Fibroblast of lung (primary cell): ENCODE results near the gene TBL1XR1. TPM values are rescaled to one million over a fixed set of nuclear protein-coding genes. Genes with fewer than 3 reads are reported as not detected.

Experiments used
- DNase-seq, 2 donors: peaks; one replicate each; pipeline versions ENCODE4 v3.0.0 to v3.0.0-alpha.2; 2010; ENCODE audit warnings: low read depth in 2 of 2
- H2AFZ ChIP-seq: 2 replicates; pipeline ENCODE4 v1.5.1; 2012; ENCODE audit warnings: low read length, control low read depth, inconsistent platforms
- H3K27ac ChIP-seq: 2 replicates; pipeline ENCODE4 v1.5.1; 2011; ENCODE audit warnings: low read length, control low read depth; ENCODE audit not compliant: insufficient read depth
- H3K27me3 ChIP-seq: 2 replicates; pipeline ENCODE4 v1.5.1; 2011; ENCODE audit warnings: mild to moderate bottlenecking, low read length; ENCODE audit not compliant: control insufficient read depth, insufficient read depth
- H3K36me3 ChIP-seq: 2 replicates; pipeline ENCODE4 v1.5.1; 2011; ENCODE audit warnings: low read length; ENCODE audit not compliant: control insufficient read depth, insufficient read depth
- H3K4me1 ChIP-seq: 2 replicates; pipeline ENCODE4 v1.5.1; 2011; ENCODE audit warnings: low read length; ENCODE audit not compliant: control insufficient read depth, insufficient read depth; ENCODE audit errors: extremely low read depth
- H3K4me2 ChIP-seq: 2 replicates; pipeline ENCODE4 v1.5.1; 2011; ENCODE audit warnings: low read length, control low read depth; ENCODE audit not compliant: insufficient read depth; ENCODE audit errors: extremely low read depth
- H3K4me3 ChIP-seq, 4 experiments: fragments of 200-600 bp in 1 of 4; sonication (generic) in 1 of 4; replicated peaks in 1 of 4; 2 replicates each; pipeline ENCODE4 v1.5.1; 2011 to 2016; ENCODE audit warnings: low read length in 4 of 4, low read depth in 3 of 4, mild to moderate bottlenecking in 3 of 4, control low read depth in 2 of 4, inconsistent platforms in 1 of 4, mixed read lengths in 1 of 4; ENCODE audit not compliant: insufficient read depth in 1 of 4; ENCODE audit errors: control extremely low read depth in 1 of 4
- H3K79me2 ChIP-seq: 2 replicates; pipeline ENCODE4 v1.5.1; 2012; ENCODE audit warnings: mild to moderate bottlenecking, low read length, inconsistent platforms; ENCODE audit not compliant: control insufficient read depth, insufficient read depth
- H3K9ac ChIP-seq: 2 replicates; pipeline ENCODE4 v1.5.1; 2011; ENCODE audit warnings: mild to moderate bottlenecking, low read length, control low read depth; ENCODE audit not compliant: insufficient read depth
- H3K9me3 ChIP-seq: 2 replicates; pipeline ENCODE4 v1.5.1; 2012; ENCODE audit warnings: low read depth, low read length; ENCODE audit not compliant: control insufficient read depth, insufficient read depth
- H4K20me1 ChIP-seq: 2 replicates; pipeline ENCODE4 v1.5.1; 2011; ENCODE audit warnings: low read length; ENCODE audit not compliant: control insufficient read depth, insufficient read depth; ENCODE audit errors: extremely low read depth
- CTCF ChIP-seq, 2 donors: IDR thresholded peaks in 1 of 2; conservative IDR thresholded peaks in 1 of 2; 1 replicate in 1 of 2; 2 replicates in 1 of 2; pipeline ENCODE4 v1.5.1; 2011 to 2012; ENCODE audit warnings: low read length in 2 of 2, control low read depth in 1 of 2, inconsistent platforms in 1 of 2, low read depth in 1 of 2, mild to moderate bottlenecking in 1 of 2
- EZH2 ChIP-seq: IDR thresholded peaks from 2 replicates; pipeline ENCODE4 v1.5.1; 2012; ENCODE audit warnings: low read length, control low read depth, mild to moderate bottlenecking; ENCODE audit errors: missing control alignments
- polyA plus RNA-seq, 2 donors: library from polyadenylated mRNA; depleted of rRNA in 1 of 2; stranded (reverse) in 1 of 2; unstranded in 1 of 2; fragments of >200 nt; gene quantifications; 2 replicates each; pipeline ENCODE4 v1.2.1, GENCODE V29; 2011 to 2012; ENCODE audit warnings: missing spikeins in 1 of 2
- total RNA-seq: library from RNA; depleted of rRNA; stranded (reverse); fragments of >200 nt; gene quantifications from 2 replicates; pipeline ENCODE4 v1.2.1, GENCODE V29; 2014

The TBL1XR1 gene
- total and polyA plus RNA-seq, 2 donors (not counting 1 experiment from before 2014, with no cell fraction given): 115 to 369 TPM

- no peak overlapping the region for H3K4me2 ChIP-seq
Observed at GRCh38 chr3:177109688-177110330, 87.5 kb downstream of the TBL1XR1 start.

GRCh38 chr3:177108648-177109047 is 88.6 kb downstream of the TBL1XR1 start:
- DNase-seq: no peak
- H4K20me1 ChIP-seq: peaks cover 1% of the 10 kb centered on the region
- H3K27me3 ChIP-seq: no peaks in the 10 kb centered on the region
- no peak overlapping the region for H3K4me3 ChIP-seq
- TF ChIP-seq CTCF (conservative IDR thresholded peaks at IDR 0.05 in 1 of 2, IDR thresholded peaks at IDR 0.05 in 1 of 2; ENCODE audit: low read depth in 1 of 2, low read length in 2 of 2): no peak
- no peak for TF ChIP-seq EZH2
- H3K79me2 ChIP-seq: peaks cover 82% of the 10 kb centered on the region
- H3K9ac ChIP-seq: no peak overlapping the region
- no peak overlapping the region for H3K4me2 ChIP-seq
- no peak overlapping the region for H2AFZ ChIP-seq
- H3K9me3 ChIP-seq: no peaks in the 10 kb centered on the region
- H3K27ac ChIP-seq: no peak overlapping the region
- peaks cover 2% of the 10 kb centered on the region for H3K36me3 ChIP-seq
- no peaks in the 10 kb centered on the region for H3K4me1 ChIP-seq

More at GRCh38 chr3:177109688-177110330, 87.5 kb downstream of the TBL1XR1 start:
- H3K36me3 ChIP-seq: peaks cover 2% of the 10 kb centered on the region
- no peak for DNase-seq
- H3K4me3 ChIP-seq: no peak overlapping the region
- H3K27ac ChIP-seq: no peak overlapping the region
- no peak for TF ChIP-seq CTCF (conservative IDR thresholded peaks at IDR 0.05 in 1 of 2, IDR thresholded peaks at IDR 0.05 in 1 of 2; ENCODE audit: low read depth in 1 of 2, low read length in 2 of 2)
- TF ChIP-seq EZH2: no peak
- H3K4me1 ChIP-seq: no peaks in the 10 kb centered on the region
- H3K9ac ChIP-seq: no peak overlapping the region
- H4K20me1 ChIP-seq: peaks cover 1% of the 10 kb centered on the region
- H3K27me3 ChIP-seq: no peaks in the 10 kb centered on the region
- no peak overlapping the region for H2AFZ ChIP-seq
- no peaks in the 10 kb centered on the region for H3K9me3 ChIP-seq
- peaks cover 84% of the 10 kb centered on the region for H3K79me2 ChIP-seq

- Histone ChIP-seq H2AFZ (no peak overlapping the region), H3K27me3 (no peaks in the 10 kb centered on the region), H3K9me3 (no peaks in the 10 kb centered on the region), H3K79me2 (peaks cover 83% of the 10 kb centered on the region), H4K20me1 (peaks cover 4% of the 10 kb centered on the region), H3K9ac (no peak overlapping the region), H3K4me3 (no peak overlapping the region), H3K4me1 (peaks cover under 1% of the 10 kb centered on the region), H3K27ac (no peak overlapping the region), H3K36me3 (peaks cover 2% of the 10 kb centered on the region), H3K4me2 (no peak overlapping the region)
- DNase-seq: no peak
- no peak for TF ChIP-seq CTCF (conservative IDR thresholded peaks at IDR 0.05 in 1 of 2, IDR thresholded peaks at IDR 0.05 in 1 of 2; ENCODE audit: low read depth in 1 of 2, low read length in 2 of 2)
- TF ChIP-seq EZH2: no peak
Observed at GRCh38 chr3:177107461-177108239, 89.6 kb downstream of the TBL1XR1 start.
